Activated T-cell treated with anti-CD3 and anti-CD28 coated beads for 4 hours (primary cell): ENCODE data around the gene SEMA6B.

Source experiments
- DNase-seq: peaks from one replicate; pipeline ENCODE4 v3.0.0-alpha.2; 2020

The SEMA6B gene

DNA sequence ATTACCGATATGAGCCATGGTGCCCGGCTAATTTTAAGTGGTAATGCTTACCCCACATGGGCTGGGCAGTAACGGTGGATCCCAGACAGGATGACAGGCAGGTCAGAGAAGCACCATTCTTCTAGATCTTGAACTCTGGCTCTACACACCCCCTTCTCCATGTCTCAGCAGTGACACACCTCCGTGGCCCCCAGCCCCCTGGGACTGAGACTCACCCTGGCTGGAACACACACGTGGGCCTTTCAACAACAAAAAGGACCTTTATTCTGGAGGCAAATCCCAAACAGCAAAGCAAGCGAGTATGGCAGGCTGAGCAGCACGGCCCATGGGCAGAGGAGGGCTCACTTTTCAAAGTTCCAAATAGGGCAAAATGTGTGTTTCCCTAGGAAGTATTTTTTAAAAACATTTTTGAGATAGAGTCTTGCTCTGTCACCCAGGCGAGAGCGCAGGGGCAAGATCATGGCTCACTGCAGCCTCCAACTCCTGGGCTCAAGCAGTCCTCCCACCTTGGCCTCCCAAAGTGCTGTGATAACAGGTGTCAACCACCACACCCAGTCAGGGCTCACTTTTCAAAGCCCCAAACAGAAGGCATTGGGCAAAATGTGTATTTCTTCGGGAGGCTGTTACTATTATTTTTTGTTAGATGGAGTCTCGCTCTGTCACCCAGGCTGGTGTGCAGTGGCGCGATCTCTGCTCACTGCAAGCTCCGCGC, 37.0 kb downstream of the SEMA6B start:
- no peak for DNase-seq

DNA sequence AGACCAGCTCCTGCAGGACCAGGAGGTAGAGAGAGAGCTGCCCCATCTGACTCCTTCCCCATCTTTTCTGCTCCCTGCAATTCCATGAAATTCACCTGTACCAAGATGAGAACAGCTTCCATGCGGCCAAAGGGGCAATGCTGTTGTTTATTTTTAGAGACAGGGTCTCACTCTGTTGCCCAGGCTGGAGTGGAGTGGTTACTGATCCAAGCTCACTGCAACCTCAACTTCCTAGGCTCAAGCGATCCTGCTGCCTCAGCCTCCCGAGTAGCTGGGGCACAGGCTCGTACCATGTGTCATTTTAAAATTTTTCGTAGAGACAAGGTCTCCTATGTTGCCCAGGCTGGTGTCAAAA, 37.6 kb downstream of the SEMA6B start:
- no peak for DNase-seq

DNA sequence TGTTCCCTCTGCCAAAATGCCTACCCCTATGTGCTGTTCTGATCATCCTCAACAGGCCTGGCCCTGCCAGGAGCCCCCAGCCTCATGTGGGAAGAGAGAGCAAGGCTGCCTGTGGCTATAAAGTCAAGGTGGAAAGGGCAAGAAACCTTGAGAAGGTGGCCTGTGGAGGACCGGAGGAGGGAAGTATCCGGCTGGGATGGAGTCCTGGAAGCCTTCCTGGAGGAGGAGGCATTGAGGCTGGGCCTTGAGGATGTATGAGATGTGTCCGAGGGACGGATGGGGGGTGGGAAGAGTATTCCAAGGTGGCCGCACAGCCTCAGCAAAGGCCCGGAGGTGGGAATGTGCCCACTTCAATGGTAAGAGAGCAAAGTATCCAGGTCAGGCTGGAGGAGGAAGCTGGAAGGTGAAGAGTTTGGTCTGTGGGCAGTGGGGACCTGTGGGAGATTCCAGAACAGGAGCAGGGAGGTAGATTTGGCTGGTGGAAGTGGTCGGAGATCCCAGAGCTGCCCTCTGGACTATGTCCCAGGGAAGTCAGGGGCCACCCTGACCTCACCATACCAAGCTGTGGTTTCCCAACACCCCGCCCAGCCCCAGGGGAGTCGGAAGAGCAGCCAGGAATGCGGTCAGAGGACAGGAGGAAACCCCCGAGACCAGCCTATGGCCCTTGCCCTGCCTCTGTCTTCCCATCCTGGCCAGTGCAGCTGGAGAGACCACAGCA, 38.2 kb downstream of the SEMA6B start:
- DNase-seq = no peak

DNA sequence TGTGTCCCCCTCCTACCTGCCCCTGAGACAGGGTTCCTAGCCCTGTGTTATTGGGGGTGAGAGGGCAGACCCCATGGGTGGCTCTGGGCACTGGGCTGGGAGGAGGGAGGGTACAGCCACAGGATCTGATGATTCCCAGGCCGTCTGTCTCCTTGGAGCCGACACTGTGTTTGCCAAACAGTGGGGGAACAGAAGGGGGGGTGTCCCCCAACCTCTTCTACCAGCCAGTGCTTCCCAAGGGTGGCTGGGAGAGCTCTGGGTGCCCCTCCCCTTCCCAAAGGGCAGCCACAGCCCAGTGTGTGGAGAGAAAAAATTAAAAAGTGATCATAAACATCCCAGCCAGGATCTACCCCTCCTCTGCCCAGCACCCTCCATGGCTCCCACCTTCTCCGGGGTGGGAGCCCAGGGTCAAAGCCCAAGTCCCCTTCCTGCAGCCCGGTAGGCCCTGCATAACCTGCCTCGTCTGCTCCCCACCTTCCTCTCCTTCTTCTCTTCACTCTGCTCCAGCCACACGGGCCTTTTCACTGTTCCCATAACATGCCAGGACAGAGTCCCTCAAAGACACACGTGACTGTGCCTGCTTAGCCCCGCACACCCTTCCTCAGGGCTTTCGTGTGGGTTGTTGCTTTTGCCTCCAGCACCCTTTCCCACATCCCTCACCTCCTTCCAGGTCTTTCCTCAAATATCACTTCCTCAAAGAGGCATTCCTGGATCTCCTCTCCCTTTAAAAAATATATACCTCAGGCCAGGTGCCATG, 39.8 kb downstream of the SEMA6B start:
- no peak for DNase-seq

DNA sequence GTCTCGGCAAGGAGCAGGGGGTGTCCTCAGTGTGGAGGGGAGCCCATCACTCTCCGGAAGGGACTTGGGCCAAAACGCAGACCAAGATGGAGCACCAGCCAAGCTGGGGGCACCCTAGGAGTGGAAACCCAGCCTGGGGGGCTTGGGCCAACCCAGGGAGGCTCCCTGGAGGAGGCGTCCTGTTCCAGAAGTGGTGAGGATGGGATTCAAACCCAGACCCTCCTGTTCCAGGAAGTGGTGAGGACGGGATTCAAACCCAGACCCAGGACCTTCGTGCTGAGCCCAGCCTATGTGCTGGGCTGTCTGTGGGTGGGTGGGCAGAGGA, 40.4 kb downstream of the SEMA6B start:
- DNase-seq = no peak

DNA sequence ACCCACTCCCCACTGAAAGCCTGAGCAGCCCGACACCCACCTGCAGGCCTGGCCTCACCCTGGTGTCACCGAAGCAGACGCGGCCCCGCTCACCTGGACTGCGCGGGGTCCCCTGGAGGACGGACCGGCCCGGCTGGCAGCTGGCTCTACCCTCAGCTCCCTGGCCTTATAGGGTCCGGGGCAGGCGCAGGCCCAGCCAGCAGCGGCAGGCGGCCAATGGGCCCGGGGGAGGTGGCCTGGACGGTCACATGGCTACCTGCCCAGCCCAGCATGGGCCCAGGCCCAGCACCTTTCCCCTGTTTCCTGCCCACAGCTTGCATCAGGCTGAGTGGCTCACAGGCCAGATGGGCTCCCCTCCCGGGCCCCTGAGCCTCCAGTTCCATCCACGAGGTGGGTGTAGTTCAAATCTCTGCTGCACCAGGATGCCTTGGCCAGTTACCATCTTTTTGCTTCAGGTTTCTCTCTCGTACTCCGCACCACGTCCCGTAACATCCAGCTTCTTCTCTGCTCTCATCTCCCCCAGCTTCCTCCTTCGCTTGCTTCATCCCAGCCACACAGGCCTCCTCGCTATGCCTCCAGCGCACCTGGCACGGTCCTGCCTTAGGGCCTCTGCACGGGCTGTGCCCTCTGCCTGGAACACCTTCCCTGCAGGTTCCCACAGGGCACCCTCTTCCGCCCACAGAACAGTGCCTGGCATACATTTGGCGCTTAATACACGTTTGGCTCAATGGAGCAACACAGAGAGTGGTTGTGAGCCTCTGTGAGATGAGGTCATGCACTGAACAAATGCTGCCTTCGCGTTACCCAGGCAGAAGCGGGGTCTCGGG, 40.9 kb downstream of the SEMA6B start, which contains the start of gene PLIN4:
TSS of gene PLIN4 (minus strand) at position 142 of the 827 bp plus-strand sequence. CDS start 214 bp downstream, outside the sequence.
- no peak for DNase-seq

DNA sequence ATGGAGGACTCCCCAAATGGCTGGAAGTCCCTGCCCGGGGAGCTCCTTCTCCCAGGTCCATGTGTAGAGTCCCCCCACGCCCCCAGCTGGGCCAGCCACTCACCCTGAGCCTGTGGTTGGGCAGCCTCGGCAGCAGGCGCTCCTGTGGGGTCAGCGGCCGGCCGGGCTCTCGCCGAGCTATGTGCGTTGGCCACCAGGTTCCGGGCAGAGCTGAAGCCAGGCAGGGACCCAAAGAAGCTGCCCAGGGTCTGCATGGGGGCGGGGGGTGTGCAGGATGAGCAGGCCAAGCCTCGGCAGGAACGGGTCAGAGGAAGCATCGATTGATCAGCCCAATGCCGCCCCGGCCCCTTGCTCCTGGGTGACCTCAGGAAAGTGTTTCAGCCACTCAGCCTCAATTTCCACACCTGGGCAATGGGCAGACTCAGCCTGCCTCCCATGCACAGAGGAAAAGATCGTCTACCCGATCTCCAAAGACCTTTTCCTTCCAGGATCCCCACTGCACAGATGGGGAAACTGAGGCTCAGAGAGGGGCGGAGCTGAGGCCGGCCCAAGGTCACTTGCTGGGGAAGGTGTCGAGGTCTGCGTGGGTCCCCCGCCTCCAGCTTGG, 41.9 kb downstream of the SEMA6B start:
- no peak for DNase-seq

DNA sequence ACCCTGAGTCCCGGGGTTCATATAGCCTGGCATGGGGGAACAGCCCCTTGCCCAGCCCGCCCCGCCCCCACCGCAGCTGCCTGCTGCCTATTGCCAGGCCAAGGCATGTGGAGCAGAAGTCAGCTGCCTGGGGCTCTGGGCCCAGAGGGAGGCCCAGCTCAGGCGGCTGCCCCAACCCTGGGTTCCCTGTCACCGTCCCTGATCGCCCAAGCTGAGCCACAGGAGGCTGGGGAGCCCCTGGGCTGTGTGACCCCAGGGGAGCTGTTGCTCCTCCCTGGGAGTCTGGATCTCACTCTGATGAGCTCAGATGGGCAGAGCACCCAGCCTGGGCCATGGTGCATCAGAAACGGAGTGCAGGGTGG, 42.6 kb downstream of the SEMA6B start:
- no peak for DNase-seq

DNA sequence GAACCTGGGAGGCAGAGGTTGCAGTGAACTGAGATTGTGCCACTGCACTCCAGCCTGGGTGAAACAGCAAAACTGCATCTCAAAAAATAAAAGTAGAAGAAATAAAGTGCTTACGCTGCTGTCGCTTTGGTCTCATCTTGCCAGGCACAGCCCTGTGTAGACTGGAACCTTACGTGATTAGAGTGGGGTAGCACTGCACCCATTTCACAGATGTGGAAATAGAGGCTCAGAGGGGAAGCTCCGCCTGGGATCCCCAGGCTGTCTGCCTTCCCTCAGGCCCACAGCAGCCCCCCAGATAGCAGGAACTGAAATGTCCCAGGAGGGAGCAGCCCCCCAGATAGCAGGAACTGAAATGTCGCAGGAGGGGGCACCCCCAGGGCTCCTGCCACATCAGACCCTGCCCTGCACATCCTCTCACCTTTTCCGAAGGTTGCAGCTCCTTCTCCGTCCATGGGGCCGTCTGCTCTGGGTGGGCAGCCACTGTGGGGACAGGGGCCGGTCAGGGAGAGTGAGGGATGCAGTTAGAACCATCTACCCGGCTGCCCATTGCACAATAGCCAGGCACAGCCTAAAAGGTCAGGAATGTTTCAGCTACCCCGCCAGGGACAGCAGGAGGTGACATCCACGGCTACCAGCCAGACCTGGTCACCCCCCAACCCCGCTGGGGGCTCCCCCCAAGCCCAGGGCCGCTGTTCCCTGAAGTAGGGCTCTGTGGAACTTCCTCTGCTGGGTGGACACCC, 43.1 kb downstream of the SEMA6B start:
- no peak for DNase-seq

DNA sequence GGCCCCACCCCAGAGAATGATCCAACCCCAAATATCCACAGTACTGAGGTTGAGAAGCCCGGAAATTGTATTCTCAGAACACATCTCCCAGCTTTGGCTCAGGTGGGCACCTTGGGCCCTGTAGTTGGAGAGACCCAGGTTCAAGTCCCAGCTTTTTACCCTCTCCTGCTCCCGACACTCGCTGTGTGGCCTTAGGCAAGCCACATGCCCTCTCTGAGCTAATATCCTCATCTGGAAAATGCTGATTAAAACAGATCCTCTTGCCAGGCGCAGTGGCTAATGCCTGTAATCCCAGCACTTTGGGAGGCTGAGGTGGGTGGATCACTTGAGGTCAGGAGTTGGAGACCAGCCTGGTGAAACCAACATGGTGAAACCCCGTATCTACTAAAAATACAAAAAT, 43.8 kb downstream of the SEMA6B start:
- DNase-seq = no peak

DNA sequence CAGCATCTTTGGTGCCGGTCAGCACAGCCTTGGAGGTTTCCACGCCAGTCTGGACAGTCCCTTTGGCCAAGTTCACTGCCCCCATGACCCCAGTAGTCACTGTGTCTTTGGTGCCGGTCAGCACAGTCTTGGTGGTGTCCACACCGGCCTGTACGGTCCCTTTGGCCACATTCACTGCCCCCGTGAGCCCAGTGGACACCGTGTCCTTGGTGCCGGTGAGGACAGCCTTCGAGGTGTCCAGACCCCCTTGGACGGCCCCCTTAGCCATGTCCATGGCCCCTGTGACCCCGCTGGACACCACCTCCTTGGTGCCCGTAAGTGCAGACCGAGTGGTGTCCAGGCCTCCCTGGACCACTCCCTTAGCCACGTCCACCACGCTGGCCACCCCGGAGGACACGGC, 46.2 kb downstream of the SEMA6B start:
- no peak for DNase-seq

DNA sequence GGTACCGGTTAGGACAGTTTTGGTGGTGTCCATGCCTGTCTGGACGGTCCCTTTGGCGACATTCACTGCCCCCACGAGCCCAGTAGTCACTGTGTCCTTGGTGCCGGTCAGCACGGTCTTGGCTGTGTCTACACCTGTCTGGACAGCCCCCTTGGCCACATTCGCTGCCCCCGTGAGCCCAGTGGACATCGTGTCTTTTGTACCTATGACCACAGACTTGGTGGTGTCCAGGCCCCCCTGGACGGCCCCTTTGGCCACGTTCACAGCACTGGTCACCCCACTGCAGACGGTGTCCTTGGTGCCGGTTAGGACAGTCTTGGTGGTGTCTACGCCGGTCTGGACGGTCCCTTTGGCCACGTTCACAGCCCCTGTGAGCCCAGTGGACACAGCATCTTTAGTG, 47.4 kb downstream of the SEMA6B start:
- DNase-seq = no peak

DNA sequence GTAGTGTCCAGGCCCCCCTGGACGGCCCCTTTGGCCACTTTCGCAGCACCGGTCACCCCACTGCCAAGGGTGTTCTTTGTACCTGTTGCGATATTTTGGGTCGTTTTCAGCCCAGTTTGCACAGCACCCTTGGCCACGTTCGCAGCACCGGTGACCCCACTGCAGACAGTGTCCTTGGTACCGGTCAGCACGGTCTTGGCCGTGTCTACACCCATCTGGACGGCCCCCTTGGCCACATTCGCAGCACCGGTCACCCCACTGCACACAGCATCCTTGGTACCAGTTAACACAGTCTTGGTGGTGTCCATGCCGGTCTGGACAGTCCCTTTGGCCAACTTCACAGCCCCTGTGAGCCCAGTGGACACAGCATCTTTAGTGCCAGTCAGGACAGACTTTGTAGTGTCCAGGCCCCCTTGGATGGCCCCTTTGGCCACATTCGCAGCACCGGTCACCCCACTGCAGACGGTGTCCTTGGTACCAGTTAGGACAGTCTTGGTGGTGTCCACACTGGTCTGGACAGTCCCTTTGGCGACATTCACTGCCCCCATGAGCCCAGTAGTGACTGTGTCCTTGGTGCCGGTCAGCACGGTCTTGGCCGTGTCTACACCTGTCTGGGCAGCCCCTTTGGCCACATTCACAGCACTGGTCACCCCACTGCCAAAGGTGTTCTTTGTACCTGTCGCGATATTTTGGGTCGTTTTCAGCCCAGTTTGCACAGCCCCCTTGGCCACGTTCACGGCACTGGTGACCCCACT, 48.0 kb downstream of the SEMA6B start:
- no peak for DNase-seq

DNA sequence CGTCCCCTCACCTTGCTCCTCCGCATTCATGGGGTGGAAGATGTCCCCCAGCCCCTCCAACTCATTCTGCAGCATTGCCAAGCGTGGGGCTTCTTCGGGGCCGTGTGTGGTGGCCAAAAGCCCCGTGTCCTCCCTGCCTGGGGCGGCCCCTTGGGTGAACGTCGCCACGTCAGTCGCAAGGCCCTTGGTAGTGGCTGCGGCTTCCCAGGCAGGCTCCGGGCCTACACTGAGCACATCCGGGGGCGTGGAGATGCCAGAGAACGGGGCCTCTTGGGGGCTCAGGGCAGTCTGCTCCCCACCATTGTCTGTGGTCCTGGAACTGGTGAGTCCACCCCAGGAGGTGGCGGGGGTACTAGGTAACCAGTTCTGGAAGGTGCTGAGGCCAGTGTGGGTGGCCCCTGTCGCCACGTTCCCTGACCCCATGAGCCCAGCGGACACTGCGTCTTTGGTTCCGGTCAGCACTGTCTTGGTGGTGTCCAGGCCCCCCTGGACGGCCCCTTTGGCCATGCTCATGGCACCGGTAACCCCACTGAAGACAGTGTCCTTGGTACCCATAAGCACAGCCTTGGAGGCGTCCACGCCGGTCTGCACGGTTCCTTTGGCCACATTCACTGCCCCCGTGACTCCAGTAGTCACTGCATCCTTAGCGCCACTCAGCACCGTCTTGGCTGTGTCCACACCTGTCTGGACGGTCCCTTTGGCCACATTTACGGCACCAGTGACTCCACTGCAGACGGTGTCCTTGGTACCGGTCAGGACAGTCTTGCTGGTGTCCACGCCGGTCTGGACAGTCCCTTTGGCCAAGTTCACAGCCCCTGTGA, 48.8 kb downstream of the SEMA6B start:
- no peak for DNase-seq

DNA sequence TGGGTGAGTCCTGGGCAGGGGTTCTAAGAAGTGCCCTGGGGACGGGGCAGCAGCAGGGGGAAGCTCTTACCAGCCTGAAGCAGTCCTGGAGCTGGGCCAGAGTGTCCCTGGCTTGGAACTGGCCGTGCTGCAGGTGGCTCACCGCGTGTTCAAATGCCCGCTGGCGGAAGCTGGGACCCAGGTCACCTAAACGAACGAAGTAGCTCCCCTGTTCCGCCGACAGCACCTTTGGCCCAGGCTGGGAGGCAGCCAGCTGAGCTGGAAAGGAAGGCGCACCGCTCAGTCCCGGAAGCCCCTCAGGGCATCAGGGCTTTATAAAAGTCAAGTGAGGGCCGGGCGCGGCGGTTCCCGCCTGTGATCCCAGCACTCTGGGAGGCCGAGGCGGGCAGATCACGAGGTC, 50.8 kb downstream of the SEMA6B start:
- DNase-seq = no peak

DNA sequence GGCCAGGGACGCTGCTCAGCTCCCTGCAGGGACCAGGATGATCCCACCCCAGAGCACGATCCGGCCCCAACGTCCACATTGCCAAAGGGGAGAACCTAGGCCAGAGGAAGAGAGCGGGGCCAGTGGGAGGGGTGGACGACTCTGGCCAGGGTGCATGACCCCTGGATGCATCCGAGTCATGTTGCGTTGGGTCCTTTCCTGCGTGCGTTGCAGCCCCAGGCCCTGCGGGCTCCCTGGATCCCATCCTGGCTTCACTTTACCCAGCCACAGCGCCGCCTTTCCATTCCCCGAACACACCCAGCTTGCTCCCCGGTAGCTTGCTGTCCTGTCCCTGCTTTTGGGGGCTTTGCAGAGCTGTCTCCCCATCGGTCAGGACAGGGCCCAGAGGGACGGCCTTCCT, 51.7 kb downstream of the SEMA6B start:
- DNase-seq = no peak

DNA sequence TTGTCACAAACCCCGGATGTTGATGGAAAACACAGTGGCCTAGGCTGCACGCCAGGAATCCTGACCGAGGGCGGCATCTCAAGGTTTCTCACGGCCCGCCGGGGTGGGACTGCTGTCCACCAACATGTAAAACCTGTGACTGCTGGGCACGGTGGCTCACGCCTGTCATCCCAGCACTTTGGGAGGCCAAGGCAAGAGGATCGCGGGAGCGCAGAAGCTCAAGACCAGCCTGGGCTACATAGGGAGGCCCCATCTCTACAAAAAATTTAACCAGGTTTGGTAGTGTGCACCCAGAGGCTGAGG, 52.4 kb downstream of the SEMA6B start:
- DNase-seq = no peak

DNA sequence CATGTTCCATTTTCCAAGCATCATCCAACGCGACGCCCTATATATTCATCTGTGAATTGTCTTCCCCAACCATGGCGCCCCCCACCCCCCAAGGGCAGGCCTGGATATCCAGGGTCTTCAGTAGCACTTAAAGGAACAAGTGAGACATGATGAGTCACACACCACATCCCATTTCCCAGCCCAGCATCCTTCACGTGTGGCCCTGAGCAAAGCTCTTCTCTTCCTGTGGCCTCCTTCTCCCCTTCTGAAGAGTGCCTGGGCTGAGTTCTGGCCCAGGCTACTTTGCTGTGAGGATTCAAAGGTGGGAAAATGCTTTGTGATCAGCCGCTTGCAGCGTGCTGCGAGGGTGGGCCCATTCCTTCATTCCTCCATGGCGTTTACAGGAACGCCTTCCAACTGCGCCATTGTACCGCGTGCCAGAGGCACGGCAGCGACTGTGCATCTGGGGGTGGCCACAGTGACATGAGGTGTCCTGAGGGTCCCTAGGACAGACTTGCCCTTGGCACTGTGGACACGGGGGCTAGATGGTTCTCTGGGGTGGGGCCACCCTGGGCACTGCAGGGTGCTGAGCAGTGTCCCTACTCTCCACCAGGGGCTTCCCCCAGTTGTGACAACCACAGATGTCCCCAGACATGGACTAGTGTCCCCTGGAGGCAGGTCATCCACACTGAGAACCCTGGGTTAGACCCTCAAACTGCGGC, 52.9 kb downstream of the SEMA6B start:
- no peak for DNase-seq

DNA sequence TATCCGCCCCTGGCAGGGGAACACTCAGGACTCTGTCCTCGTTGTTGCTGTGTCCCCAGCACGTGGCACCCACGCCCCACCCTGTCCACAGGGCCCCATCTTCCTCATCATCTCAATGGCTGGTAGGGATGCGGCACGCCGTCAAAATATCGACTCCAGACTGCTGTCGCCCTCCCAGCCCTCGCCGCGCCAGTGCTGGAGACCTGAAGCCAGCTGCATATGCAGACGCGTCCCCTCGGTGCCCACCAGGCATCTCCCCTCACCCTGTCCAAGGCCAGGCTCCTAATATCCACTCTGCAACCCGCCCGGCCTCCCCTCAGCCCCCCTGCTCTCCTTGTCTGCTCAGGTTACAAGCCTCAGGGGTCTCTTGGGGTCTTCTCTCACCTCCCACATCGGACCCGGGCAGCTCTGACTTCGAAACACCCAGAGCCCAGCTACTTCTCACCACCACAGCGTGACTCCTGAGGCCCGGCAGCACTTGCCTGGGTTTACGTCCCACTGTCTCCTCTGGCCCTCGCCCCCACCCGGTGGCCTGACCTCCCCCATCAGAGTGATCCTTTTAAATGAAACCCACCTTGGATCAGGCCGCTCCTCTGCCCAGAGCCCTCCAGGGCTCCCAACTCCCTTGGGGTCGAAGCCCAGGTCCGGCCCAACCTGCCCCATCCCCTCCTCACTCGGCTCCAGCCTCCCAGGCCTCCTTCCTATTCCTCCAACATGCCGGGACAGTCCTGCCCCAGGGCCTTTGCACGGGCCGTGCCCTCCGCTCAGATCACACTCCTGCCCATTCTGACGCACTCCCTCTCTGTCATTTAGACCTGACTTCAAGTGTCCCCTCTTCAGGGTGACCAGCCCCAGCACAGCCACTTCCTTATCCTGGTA, 53.7 kb downstream of the SEMA6B start:
- DNase-seq = no peak
